Uterus (tissue), 4 donors: ENCODE data around the gene TP53RK. TPM values are rescaled to one million over a fixed set of nuclear protein-coding genes. Genes with fewer than 3 reads are reported as not detected.

Experiments
- DNase-seq, 2 donors: peaks; one replicate each; pipeline ENCODE4 v3.0.0-alpha.2; 2019 to 2020
- H3K27ac ChIP-seq, 2 donors: fragments of 200-600 bp; sonication (generic); 1 replicate in 1 of 2; 2 replicates in 1 of 2; pipeline ENCODE4 v1.5.1; 2016 to 2018
- H3K27me3 ChIP-seq, 2 donors: fragments of 200-600 bp; sonication (generic); one replicate each; pipeline ENCODE4 v1.5.1; 2018 to 2019; ENCODE audit warnings: control low read depth in 1 of 2
- H3K36me3 ChIP-seq, 2 donors: fragments of 200-600 bp; sonication (generic); one replicate each; pipeline ENCODE4 v1.5.1; 2019; ENCODE audit warnings: control low read depth in 1 of 2
- H3K4me1 ChIP-seq, 2 donors: fragments of 200-600 bp; sonication (generic); one replicate each; pipeline ENCODE4 v1.5.1; 2018 to 2019; ENCODE audit warnings: control low read depth in 1 of 2
- H3K4me3 ChIP-seq, 2 donors: fragments of 200-600 bp; sonication (generic); 1 replicate in 1 of 2; 2 replicates in 1 of 2; pipeline ENCODE4 v1.5.1; 2018 to 2019; ENCODE audit warnings: mild to moderate bottlenecking in 1 of 2
- H3K9me3 ChIP-seq, 2 donors: fragments of 200-600 bp; sonication (generic); one replicate each; pipeline ENCODE4 v1.5.1; 2019; ENCODE audit warnings: control low read depth in 1 of 2
- POLR2A ChIP-seq, 2 donors: fragments of 450-650 bp; IDR thresholded peaks; one replicate each; pipeline ENCODE4 v1.6.1; 2016; ENCODE audit warnings: antibody characterized with exemption in 2 of 2, mild to moderate bottlenecking in 1 of 2, moderate library complexity in 1 of 2
- intact Hi-C: fragments of 100-400 bp; cut with DNase I; formaldehyde crosslinking; loops from one replicate; pipeline ENCODE4 v1.15.1; 2023; ENCODE audit warnings: low total_unique reads
- total RNA-seq, 4 donors: library from RNA; depleted of rRNA in 3 of 4; stranded (reverse); fragments of >200 nt in 3 of 4; gene quantifications; one replicate each; pipeline versions ENCODE4 v1.1.0 to v1.2.4, GENCODE V29; 2014 to 2023
- TF ChIP-seq, protein P1 (sequence below), 4 experiments: fragments of 200-600 bp in 2 of 4; fragments of 450-650 bp in 2 of 4; sonication (generic) in 2 of 4; IDR thresholded peaks; one replicate each; pipeline ENCODE4 v1.5.1; 2016 to 2019; ENCODE audit warnings: antibody characterized with exemption in 4 of 4, mild to moderate bottlenecking in 2 of 4, moderate library complexity in 1 of 4
- donor health status: DM: yes; HTN: yes; CAD: no.

TP53RK gene
- total RNA-seq, 4 donors from 2014 or later, result 14.1 to 64.6 (median 40.2) TPM

DNA sequence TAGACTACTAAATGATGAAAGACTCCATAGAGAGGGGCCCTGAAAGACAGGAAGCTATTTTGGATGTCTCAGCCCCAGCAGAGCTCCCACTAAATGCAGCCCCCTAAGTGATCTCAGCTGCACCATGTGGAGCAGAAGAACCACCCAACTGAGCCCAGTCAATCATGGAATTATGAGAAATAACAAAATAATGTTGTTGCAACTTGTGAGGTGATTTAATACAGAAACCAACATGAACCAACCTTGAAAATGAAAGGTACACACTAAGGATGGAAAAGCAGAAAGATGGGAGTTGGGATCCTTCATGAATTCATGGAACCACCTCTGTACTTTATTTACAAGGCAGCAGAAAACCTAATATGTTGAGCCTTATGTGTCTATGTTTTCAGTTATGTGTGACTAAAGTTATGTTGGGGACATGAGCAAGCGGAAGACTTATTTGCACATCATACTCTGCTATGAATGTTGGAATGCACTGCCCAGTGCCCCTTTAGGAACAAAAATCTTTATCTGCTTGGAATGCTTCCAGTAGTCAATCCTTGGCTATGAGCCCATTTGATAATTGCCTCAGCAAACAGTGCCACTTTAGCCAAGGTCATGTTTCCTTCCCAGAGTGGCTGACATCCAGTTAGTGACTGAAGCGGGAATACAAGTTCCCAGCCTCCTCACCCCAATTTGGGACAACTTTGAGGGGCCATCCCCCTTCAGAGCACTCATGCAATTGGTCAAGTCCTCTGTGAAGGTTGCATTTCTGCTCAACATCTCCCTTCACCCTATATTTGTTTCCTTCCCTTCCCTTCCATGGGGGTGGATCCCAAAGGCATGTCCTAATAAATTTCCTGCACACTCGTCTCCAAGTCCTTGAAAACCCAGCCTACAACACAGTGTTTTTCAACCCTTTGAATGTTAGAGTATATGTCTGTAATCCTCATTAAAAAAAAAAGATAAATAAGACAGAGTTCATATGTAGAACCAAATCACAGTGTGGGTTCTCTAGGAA is 18.4 kb downstream of the TP53RK start:
- Histone ChIP-seq H3K4me3 (no peak overlapping the region), H3K36me3 (no peaks in the 10 kb centered on the region), H3K4me1 (no peaks in the 10 kb centered on the region), H3K9me3 (no peaks in the 10 kb centered on the region), H3K27ac (no peak overlapping the region), H3K27me3 (no peaks in the 10 kb centered on the region)
- TF ChIP-seq, protein P1, sequence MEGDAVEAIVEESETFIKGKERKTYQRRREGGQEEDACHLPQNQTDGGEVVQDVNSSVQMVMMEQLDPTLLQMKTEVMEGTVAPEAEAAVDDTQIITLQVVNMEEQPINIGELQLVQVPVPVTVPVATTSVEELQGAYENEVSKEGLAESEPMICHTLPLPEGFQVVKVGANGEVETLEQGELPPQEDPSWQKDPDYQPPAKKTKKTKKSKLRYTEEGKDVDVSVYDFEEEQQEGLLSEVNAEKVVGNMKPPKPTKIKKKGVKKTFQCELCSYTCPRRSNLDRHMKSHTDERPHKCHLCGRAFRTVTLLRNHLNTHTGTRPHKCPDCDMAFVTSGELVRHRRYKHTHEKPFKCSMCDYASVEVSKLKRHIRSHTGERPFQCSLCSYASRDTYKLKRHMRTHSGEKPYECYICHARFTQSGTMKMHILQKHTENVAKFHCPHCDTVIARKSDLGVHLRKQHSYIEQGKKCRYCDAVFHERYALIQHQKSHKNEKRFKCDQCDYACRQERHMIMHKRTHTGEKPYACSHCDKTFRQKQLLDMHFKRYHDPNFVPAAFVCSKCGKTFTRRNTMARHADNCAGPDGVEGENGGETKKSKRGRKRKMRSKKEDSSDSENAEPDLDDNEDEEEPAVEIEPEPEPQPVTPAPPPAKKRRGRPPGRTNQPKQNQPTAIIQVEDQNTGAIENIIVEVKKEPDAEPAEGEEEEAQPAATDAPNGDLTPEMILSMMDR (IDR thresholded peaks at IDR 0.05), result no peak
- TF ChIP-seq POLR2A (IDR thresholded peaks at IDR 0.05), result no peak
- intact Hi-C loops, result no loop called here
- no peak for DNase-seq

DNA sequence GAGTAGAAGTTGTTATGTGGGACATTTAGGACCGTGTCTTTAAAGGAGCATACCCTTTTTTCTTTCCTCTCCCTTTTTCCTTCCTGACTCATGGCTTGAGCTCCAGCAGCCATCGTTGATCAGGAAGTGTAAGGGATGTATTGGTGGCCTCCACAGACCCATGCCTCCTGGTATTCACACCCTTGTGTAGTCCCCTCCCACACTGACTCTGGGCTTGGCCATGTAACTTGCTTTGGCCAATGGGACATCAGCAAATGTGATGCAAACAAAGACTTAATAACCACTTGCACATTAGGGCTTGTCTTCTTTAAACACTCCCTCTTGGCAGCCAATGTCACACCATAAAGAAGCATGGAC is 19.0 kb downstream of the TP53RK start:
- DNase-seq, result no peak
- TF ChIP-seq, protein P1 (IDR thresholded peaks at IDR 0.05), result no peak
- TF ChIP-seq POLR2A (IDR thresholded peaks at IDR 0.05), result no peak
- H3K27ac ChIP-seq, result no peak overlapping the region
- no peak overlapping the region for H3K4me3 ChIP-seq
- H3K27me3 ChIP-seq, result no peaks in the 10 kb centered on the region
- H3K36me3 ChIP-seq, result no peaks in the 10 kb centered on the region
- H3K9me3 ChIP-seq, result no peaks in the 10 kb centered on the region
- H3K4me1 ChIP-seq, result no peaks in the 10 kb centered on the region
- intact Hi-C loops, result no loop called here

DNA sequence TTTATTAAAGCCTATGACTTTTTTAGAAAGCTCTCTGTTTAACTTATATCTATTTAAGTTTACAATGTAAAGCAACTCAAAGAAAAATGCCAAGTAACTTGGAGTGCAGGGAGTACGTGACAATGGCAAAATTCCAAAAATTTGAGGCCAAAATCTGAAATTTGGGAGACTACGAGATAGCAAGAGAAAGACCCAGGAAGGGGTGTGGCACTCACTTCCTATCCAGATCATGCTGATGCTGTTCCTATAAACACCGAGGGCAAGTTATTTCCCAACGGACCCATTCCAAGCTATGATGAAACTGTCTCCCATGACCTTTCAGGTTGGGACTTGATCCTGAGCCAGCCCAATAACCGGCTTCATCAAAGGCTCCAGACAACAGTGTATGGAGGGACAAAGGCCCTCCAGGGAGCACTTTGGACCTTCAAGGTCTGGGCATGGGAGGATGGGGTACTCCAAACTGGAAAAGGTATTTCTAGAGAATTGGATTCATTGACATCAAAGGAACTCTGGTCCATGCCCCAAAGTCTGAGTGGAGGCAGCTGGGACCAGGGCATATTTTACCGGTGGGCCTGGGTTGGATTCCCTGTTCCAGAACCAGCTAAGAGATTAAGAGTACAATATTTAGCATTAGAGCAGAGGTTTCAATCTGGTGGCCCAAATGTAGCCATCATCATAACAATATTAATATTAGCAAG is 22.3 kb downstream of the TP53RK start:
- intact Hi-C loops, result no loop called here
- no peaks in the 10 kb centered on the region for H3K36me3 ChIP-seq
- no peaks in the 10 kb centered on the region for H3K27me3 ChIP-seq
- H3K27ac ChIP-seq, result no peak overlapping the region
- H3K9me3 ChIP-seq, result no peaks in the 10 kb centered on the region
- H3K4me1 ChIP-seq, result no peaks in the 10 kb centered on the region
- TF ChIP-seq, protein P1 (IDR thresholded peaks at IDR 0.05), result no peak
- TF ChIP-seq POLR2A (IDR thresholded peaks at IDR 0.05), result no peak
- no peak overlapping the region for H3K4me3 ChIP-seq
- no peak for DNase-seq

DNA sequence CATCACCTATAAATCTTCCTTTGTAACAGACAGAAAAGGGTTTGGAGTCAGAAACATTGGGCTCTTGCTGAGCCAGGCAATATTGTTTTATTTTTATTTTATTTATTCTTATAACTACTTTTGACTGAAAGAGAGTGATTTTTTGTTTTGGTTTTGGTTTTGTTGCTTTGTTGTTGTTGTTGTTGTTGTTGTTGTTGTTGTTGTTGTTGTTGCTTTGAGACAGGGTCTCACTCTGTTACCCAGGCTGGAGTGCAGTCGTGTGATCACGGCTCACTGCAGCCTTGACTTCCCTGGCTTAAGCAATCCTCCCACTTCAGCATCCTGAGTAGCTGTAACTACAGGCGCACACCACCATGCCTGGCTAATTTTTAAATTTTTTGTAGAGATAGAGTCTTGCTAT is 22.9 kb downstream of the TP53RK start:
- H3K4me1 ChIP-seq, result no peaks in the 10 kb centered on the region
- no peaks in the 10 kb centered on the region for H3K9me3 ChIP-seq
- TF ChIP-seq, protein P1 (IDR thresholded peaks at IDR 0.05), result no peak
- TF ChIP-seq POLR2A (IDR thresholded peaks at IDR 0.05), result no peak
- H3K4me3 ChIP-seq, result no peak overlapping the region
- H3K36me3 ChIP-seq, result no peaks in the 10 kb centered on the region
- DNase-seq, result no peak
- intact Hi-C loops, result no loop called here
- no peak overlapping the region for H3K27ac ChIP-seq
- no peaks in the 10 kb centered on the region for H3K27me3 ChIP-seq

DNA sequence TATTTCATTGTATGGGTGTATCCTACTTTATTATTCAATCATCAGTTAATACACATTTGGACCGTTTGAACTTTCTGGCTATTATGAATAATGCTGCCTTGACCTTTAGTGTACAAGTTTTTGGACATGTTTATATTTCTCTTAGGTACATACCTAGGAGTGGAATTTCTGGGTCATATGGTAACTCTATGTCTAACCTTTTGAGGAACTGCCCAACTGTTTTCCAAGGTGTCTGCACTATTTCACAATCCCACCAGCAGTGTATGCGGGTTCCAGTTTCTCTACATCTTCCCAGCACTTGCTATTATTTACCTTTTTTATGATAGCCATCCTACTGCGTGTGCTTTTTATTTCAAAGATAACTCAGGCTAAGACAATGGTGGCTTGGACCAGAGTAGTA is 23.6 kb downstream of the TP53RK start:
- H3K27ac ChIP-seq, result no peak overlapping the region
- intact Hi-C loops, result no loop called here
- H3K27me3 ChIP-seq, result no peaks in the 10 kb centered on the region
- H3K4me1 ChIP-seq, result no peaks in the 10 kb centered on the region
- no peaks in the 10 kb centered on the region for H3K36me3 ChIP-seq
- no peaks in the 10 kb centered on the region for H3K9me3 ChIP-seq
- DNase-seq, result no peak
- H3K4me3 ChIP-seq, result no peak overlapping the region
- TF ChIP-seq, protein P1 (IDR thresholded peaks at IDR 0.05), result no peak
- TF ChIP-seq POLR2A (IDR thresholded peaks at IDR 0.05), result no peak
